BLaER1 (cell line): ENCODE results near the gene CDKN2A.

ENCODE experiments used
- H3K27ac ChIP-seq: shearing (Covaris generic); formaldehyde crosslinking; 2 replicates; pipeline ENCODE4 v1.8.1; 2022
- H3K27me3 ChIP-seq: shearing (Covaris generic); formaldehyde crosslinking; 2 replicates; pipeline ENCODE4 v1.8.1; 2022
- H3K36me3 ChIP-seq: shearing (Covaris generic); formaldehyde crosslinking; 2 replicates; pipeline ENCODE4 v1.8.1; 2022
- H3K4me1 ChIP-seq: shearing (Covaris generic); formaldehyde crosslinking; 2 replicates; pipeline ENCODE4 v1.8.1; 2022
- H3K4me2 ChIP-seq: shearing (Covaris generic); formaldehyde crosslinking; 2 replicates; pipeline ENCODE4 v1.8.1; 2022
- H3K4me3 ChIP-seq: shearing (Covaris generic); formaldehyde crosslinking; 2 replicates; pipeline ENCODE4 v1.8.1; 2022
- H3K9ac ChIP-seq: shearing (Covaris generic); formaldehyde crosslinking; 2 replicates; pipeline ENCODE4 v1.8.1; 2022
- H3K9me3 ChIP-seq: shearing (Covaris generic); formaldehyde crosslinking; 2 replicates; pipeline ENCODE4 v1.8.1; 2022
- H4K20me1 ChIP-seq: shearing (Covaris generic); formaldehyde crosslinking; 2 replicates; pipeline ENCODE4 v1.8.1; 2022
- Cebpa-rat ChIP-seq: shearing (Covaris generic); IDR thresholded peaks from 2 replicates; pipeline ENCODE4 v1.8.1; 2022

The CDKN2A gene

DNA sequence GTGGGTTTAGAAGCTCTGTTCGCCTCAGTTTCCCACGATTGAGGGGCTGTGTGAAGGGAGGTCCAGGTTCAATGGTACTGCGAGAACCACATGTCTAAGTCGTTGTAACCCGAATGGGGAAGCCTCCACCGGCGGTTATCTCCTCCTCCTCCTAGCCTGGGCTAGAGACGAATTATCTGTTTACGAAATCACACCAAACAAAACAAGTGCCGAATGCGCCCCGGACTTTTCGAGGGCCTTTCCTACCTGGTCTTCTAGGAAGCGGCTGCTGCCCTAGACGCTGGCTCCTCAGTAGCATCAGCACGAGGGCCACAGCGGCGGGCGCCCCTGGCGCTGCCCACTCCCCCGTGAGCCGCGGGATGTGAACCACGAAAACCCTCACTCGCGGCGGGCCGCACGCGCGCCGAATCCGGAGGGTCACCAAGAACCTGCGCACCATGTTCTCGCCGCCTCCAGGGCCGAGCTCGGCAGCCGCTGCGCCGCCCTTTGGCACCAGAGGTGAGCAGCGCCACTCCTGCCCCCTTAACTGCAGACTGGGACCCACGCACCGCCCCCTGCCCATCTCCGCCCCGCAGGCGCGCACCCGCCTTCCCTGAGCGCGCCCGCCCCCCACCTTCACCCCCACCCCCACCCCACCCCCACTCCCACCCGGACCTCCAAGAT, at the start of gene CDKN2A:
TSS of gene CDKN2A (minus strand) at position 500 of the 663 bp plus-strand sequence.
- TF ChIP-seq Cebpa-rat, result no peak
- Histone ChIP-seq H3K9me3 (peaks cover 13% of the 10 kb centered on the region), H3K4me2 (peak within 1 kb of the TSS; percentile 88), H3K36me3 (peaks cover 7% of the 10 kb centered on the region; the same call in 1 of the 2 replicates), H3K4me1 (peaks cover 16% of the 10 kb centered on the region), H4K20me1 (peaks cover 67% of the 10 kb centered on the region), H3K27ac (peak within 1 kb of the TSS; percentile 88), H3K27me3 (peaks cover 88% of the 10 kb centered on the region), H3K4me3 (peak within 1 kb of the TSS; percentile 80), H3K9ac (peak within 1 kb of the TSS; percentile 86)

DNA sequence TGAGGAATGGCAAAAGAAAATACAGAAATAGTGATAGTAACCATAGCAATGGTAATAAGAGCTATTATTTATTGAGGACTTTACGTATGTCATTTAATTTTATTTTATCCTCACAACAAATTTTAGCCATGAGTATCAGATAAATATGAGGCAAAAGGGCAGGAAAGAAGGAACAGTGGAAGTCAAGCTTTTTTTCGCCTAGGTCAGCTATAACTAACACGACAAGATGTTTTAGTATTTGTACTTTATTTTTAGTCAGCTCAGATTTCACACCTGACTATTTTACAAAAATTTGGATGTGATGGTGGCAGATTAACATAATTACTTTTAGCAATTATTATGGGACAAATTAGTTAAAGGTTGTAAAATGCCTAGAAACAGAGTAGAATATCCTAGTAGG, 49.7 kb upstream of the CDKN2A start:
- no peak overlapping the region for H3K9ac ChIP-seq
- no peak overlapping the region for H3K4me2 ChIP-seq
- TF ChIP-seq Cebpa-rat, result no peak
- no peak overlapping the region for H3K4me3 ChIP-seq
- H3K4me1 ChIP-seq, result peaks cover 15% of the 10 kb centered on the region
- no peaks in the 10 kb centered on the region for H3K36me3 ChIP-seq
- H3K27me3 ChIP-seq, result no peaks in the 10 kb centered on the region
- no peaks in the 10 kb centered on the region for H4K20me1 ChIP-seq
- H3K9me3 ChIP-seq, result no peaks in the 10 kb centered on the region
- no peak overlapping the region for H3K27ac ChIP-seq

DNA sequence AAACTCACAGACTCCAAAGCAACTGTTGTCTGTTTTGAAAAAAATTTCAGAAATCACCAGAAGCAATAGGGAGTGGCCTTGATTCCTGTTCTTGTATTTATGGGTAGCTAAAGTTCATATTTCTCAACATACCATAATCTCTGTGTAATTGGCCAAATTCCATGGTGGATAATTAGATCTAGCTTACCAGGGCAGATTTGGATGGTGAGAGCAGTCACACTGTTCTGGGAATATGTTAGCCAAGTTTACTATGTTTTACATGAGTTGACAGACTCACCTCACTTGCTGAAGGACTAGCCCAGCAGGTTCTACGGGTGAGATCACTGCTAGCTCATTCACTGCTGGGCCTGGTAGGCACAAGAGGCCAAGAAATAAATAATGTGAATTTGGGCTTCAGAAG, 47.6 kb upstream of the CDKN2A start:
- Histone ChIP-seq H3K4me1 (peaks cover 23% of the 10 kb centered on the region), H4K20me1 (no peaks in the 10 kb centered on the region), H3K9ac (no peak overlapping the region), H3K27ac (no peak overlapping the region), H3K4me2 (no peak overlapping the region), H3K4me3 (no peak overlapping the region), H3K27me3 (no peaks in the 10 kb centered on the region), H3K36me3 (no peaks in the 10 kb centered on the region), H3K9me3 (no peaks in the 10 kb centered on the region)
- TF ChIP-seq Cebpa-rat, result no peak

DNA sequence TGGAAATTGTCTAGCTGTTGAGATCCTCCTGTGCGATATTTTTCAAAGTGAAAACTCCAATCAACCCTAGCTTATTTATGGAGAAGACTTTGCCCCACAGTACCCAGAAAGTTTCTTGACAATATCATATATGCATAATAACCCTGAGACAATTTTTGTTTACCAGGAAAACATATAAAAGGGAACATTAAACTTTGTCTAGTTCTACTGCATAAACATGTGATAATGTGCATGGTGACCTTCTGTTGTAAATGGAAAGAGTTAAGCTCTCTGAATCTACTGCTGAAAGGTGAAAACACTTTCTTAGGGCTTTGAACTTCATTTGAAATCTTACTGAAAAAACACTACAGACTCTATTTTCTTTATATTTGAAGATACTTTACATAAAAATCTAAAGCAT, 47.2 kb upstream of the CDKN2A start:
- no peaks in the 10 kb centered on the region for H3K27me3 ChIP-seq
- H3K36me3 ChIP-seq, result no peaks in the 10 kb centered on the region
- no peak overlapping the region for H3K4me2 ChIP-seq
- no peak overlapping the region for H3K9ac ChIP-seq
- H3K4me1 ChIP-seq, result peaks cover 23% of the 10 kb centered on the region
- H4K20me1 ChIP-seq, result no peaks in the 10 kb centered on the region
- H3K9me3 ChIP-seq, result no peaks in the 10 kb centered on the region
- no peak overlapping the region for H3K4me3 ChIP-seq
- no peak for TF ChIP-seq Cebpa-rat
- no peak overlapping the region for H3K27ac ChIP-seq

DNA sequence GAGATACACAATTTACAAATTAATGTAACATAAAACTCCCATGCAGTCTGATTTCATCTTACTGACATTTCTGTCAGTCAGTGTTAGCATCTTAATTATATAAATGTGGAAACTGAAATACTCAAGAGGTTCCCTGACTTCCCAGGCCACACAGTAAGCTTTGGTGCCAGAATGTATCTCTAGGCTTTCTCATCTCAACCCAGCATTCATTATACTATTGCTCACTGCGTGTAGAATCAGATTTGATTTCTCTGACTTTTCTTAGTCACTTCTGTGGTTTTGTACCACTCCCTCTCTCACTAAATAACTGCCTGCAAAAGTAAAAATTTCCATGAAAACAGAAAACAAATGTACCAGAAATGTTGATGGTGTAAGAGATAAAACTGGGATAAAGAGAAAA, 46.6 kb upstream of the CDKN2A start:
- Histone ChIP-seq H3K4me1 (peaks cover 24% of the 10 kb centered on the region), H3K27ac (no peak overlapping the region), H3K9ac (no peak overlapping the region), H3K9me3 (no peaks in the 10 kb centered on the region), H3K36me3 (no peaks in the 10 kb centered on the region), H3K4me3 (no peak overlapping the region), H3K4me2 (no peak overlapping the region), H3K27me3 (no peaks in the 10 kb centered on the region), H4K20me1 (no peaks in the 10 kb centered on the region)
- TF ChIP-seq Cebpa-rat, result no peak

DNA sequence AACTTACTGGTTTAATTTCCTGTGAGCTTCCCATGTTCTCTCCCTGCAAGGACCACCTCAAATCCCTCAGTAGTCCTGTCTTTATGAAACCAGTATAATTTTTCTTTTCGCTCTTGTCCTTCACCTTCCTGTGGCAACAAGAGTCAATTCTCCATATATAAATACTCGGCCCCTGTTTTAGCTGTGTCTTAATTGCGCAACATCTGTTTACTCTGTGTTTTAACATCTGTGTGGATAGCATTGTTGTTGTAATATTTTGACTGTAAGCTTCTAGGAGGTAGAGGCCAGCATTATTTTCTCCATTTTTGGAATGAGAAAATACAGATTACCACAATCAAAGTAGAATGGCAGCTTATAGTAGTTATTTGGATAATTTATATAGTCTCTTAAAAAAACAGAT, 45.1 kb upstream of the CDKN2A start:
- Histone ChIP-seq H3K9ac (no peak overlapping the region), H3K27me3 (no peaks in the 10 kb centered on the region), H4K20me1 (no peaks in the 10 kb centered on the region), H3K9me3 (no peaks in the 10 kb centered on the region), H3K4me2 (no peak overlapping the region), H3K4me1 (peaks cover 19% of the 10 kb centered on the region; the same call in 1 of the 2 replicates), H3K27ac (no peak overlapping the region), H3K4me3 (no peak overlapping the region), H3K36me3 (no peaks in the 10 kb centered on the region)
- peak; percentile 91; the same call in 1 of the 2 replicates for TF ChIP-seq Cebpa-rat

DNA sequence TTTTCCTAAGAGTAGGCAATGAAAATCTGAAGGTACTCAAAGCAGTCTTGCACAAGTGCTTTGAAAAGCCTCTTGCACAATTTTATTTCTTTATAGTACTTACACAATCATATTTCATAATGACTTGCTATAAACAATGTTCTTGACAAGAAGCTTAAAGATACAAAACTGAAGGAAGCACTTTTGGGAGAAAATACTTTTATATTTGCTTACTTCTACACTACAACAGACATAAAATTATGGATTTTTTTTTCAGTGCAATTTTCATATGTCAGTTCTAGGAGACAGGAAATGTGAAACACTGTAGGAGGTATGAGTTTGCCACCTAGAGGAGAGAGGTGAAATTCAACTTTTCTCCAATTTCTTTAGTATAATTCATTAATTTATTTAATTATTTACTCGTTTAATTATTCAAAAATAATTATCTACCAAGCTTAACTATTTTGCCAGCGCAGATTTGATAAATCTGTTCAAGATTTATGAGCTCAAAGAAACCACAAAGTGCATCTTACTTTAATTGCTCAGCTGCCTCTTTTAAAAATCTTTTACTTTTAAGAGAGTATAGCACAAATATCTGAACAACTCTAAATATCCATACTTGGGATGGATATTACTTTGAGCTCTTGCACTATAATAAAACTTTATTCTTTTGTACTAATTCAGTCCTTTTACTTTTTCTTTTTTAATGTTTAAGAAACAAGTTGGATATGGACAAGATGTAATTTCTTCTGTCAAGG, 43.9 kb upstream of the CDKN2A start:
- Histone ChIP-seq H3K9ac (no peak overlapping the region), H3K4me2 (no peak overlapping the region), H3K27ac (no peak overlapping the region), H4K20me1 (no peaks in the 10 kb centered on the region), H3K4me3 (no peak overlapping the region), H3K36me3 (no peaks in the 10 kb centered on the region), H3K9me3 (no peaks in the 10 kb centered on the region), H3K4me1 (peaks cover 15% of the 10 kb centered on the region; the same call in 1 of the 2 replicates), H3K27me3 (no peaks in the 10 kb centered on the region)
- TF ChIP-seq Cebpa-rat, result no peak

DNA sequence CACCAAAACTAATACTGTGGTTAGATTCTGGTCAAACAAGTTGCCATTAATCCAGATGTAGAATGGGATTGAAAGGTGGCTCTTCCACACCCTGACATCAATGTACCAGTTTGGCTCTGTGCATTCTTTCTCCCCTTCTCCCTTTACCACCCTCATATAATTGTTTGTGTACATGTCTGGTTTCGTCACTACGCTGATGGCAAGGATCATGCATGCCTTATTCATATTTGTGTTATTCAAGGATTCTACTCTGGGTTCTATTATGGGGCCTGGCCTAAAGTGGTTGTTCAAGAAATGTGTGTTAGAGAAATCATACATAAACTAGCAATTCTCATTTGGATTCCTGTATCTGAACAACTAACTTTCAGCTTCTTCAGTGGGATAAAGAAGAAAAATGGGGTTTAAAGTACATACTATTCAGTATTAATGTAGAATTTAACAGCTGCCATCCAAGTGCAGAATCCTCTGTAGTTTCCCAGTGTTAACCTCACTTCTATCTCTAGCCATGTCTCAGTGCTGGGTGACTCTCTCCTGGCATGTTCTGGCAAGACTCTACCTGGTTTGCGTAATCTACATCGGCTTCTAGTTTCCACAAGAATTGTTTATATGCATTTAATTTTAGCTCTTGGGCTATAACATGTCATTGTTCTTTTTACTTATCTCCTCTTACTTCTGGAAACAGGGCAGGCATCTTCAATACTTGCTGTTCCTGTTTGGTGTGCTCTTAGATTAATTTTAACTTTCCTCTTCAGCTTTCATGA, 42.9 kb upstream of the CDKN2A start:
- H3K27ac ChIP-seq, result no peak overlapping the region
- H3K4me3 ChIP-seq, result no peak overlapping the region
- H3K9me3 ChIP-seq, result no peaks in the 10 kb centered on the region
- no peaks in the 10 kb centered on the region for H3K27me3 ChIP-seq
- H3K9ac ChIP-seq, result no peak overlapping the region
- no peaks in the 10 kb centered on the region for H4K20me1 ChIP-seq
- H3K4me2 ChIP-seq, result no peak overlapping the region
- H3K36me3 ChIP-seq, result no peaks in the 10 kb centered on the region
- H3K4me1 ChIP-seq, result peaks cover 15% of the 10 kb centered on the region; the same call in 1 of the 2 replicates
- no peak for TF ChIP-seq Cebpa-rat

DNA sequence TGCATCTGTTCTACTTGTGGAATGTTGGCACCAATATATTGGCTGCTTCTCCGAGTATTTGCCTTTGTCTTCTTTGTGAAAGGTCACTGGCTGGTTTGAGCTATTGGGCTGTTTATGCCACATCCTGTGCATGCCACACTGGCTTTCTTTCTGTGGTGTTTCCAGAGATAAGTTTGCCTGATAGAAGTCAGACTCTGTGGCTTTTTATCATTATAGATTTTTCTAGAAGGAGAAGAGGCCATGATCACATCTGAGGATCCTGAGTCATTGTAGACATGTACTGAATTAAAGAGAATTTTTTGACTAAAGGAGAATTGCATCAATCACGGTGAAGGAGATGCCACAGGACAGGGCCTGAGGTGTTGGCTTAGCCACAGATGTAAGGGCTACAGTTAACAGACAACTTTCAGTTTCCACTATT, 41.4 kb upstream of the CDKN2A start:
- TF ChIP-seq Cebpa-rat, result no peak
- no peaks in the 10 kb centered on the region for H4K20me1 ChIP-seq
- H3K4me1 ChIP-seq, result peaks cover 15% of the 10 kb centered on the region; the same call in 1 of the 2 replicates
- no peak overlapping the region for H3K9ac ChIP-seq
- H3K27me3 ChIP-seq, result no peaks in the 10 kb centered on the region
- H3K4me2 ChIP-seq, result peak overlapping the region; percentile 11
- no peaks in the 10 kb centered on the region for H3K36me3 ChIP-seq
- H3K9me3 ChIP-seq, result no peaks in the 10 kb centered on the region
- no peak overlapping the region for H3K27ac ChIP-seq
- no peak overlapping the region for H3K4me3 ChIP-seq
